ENCODE data around the gene NSFL1C. TPM values are rescaled to one million over a fixed set of nuclear protein-coding genes. Genes with fewer than 3 reads are reported as not detected.

The NSFL1C gene
- polyA plus RNA-seq, 4 donors = 75.7 to 107 (median 99.5) TPM

DNA sequence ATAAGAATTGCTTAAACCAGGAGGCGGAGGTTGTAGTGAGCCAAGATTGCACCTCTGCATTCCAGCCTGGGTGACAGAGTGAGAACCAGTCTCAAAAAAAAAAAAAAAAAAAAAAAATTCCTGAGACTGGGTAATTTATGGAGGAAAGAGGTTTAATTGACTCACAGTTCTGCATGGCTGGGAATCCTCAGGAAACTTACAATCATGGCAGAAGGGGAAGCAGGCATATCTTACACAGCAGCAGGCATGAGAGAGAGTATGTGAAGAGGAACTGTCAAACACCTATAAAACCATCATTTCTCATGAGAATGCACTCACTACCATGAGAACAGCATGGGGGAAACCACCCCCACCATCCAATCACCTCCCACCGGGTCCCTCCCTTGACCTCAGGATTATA is 72.0 kb downstream of the NSFL1C start:
- no peak for DNase-seq (ENCODE audit: low read depth in 4 of 4, low spot score in 3 of 4)

DNA sequence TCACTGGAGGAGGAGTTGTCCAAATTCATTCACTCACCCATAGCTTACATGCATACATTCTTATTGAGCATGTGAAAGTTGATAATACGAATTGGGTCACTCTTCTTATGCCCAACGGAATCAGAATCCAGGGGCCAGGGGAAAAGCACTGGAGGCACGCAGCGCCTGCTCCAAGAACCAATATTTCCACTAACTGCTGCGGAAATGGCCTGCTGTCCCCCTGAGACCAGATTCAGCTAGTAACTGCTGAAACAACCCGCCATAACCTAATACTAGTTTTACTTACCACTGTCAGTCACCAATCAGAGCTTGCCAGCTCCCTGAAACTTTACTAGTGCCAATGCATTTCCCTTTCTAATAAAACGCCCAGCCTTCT is 73.2 kb downstream of the NSFL1C start:
- DNase-seq (ENCODE audit: low read depth in 4 of 4, low spot score in 3 of 4) = no peak

DNA sequence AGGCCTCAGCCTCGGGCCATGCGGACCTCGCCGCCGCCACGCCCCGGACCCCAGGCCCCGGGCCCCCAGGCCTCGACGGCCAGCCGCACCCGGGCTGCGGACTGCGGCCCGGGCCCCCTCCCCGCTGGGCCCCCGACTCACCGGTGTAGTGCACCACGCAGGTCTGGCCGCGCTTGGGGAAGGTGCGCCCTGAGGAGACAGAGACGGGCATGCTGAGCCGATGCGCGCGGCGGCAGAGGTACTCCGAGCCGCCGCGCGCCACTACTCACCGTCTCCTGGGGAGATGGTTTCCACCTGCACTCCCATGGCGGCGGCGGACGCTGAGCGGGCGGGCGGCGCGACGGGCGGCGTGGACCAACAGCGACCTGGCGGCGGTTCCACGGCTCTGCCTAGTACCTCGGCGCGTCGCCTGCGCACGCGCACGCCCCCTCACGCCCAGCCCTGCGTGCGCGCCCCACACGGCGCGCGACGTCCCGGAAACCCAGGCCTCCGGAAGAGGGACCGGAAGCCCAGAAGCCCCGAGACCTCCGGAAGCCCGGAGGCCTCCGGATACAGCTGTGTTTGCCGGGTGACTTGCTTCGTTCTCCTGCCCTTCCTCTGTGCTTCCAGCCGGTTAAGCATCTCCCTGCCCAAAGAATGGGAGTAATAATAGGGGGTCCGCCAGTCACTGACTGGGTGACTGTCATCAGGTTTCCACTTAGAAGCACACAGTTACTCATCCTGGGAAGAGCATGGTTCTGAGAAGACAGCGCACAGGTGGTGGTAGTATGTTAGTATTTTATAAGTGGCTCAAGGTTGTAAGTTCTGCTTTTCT is 73.7 kb downstream of the NSFL1C start, which contains the start of gene FKBP1A:
FKBP1A (minus strand) TSS at position 362 of the 814 bp plus-strand sequence; CDS start at position 306, 56 bp downstream.
- peak; percentile 84 to 87 (median 85) for DNase-seq (ENCODE audit: low read depth in 4 of 4, low spot score in 3 of 4)

DNA sequence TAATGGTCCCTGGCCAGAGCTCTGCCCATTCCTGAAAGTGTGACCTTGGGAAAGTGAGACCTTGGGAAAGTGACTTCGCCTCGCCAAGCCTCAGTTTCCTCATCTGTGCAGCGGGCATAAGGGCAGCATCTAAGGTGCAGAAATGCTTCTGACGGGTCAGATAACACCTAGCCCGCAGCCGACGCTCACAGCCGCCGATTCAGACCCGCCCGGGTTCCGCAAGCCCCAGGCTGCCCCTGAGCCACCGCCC is 74.3 kb downstream of the NSFL1C start:
- DNase-seq (ENCODE audit: low read depth in 4 of 4, low spot score in 3 of 4) = no peak

Other genes starting within 250 kb of the NSFL1C start
- gene RAD21L1, start 240.8 kb downstream of the NSFL1C start, polyA plus RNA-seq (ENCODE audit: insufficient read length in 4 of 4) = not detected
- 1 to 10 TPM; 2.2 to 4.0 (median 3.4) TPM for gene SNPH, start 200.6 kb downstream of the NSFL1C start, polyA plus RNA-seq (ENCODE audit: insufficient read length in 4 of 4)
- gene SDCBP2, start 137.7 kb downstream of the NSFL1C start, polyA plus RNA-seq (ENCODE audit: insufficient read length in 4 of 4) = 1 to 10 TPM; 1.4 to 2.8 (median 2.0) TPM
- 100 to 1,000 TPM; 320 to 413 (median 378) TPM for gene FKBP1A, start 73.8 kb downstream of the NSFL1C start, polyA plus RNA-seq (ENCODE audit: insufficient read length in 4 of 4)
- gene SIRPB2, start 24.6 kb upstream of the NSFL1C start, polyA plus RNA-seq (ENCODE audit: insufficient read length in 4 of 4) = under 1 TPM; 0.41 to 0.88 (median 0.84) TPM
- not detected for gene SIRPD, start 90.9 kb upstream of the NSFL1C start, polyA plus RNA-seq (ENCODE audit: insufficient read length in 4 of 4)
- gene SIRPB1, start 153.2 kb upstream of the NSFL1C start, polyA plus RNA-seq (ENCODE audit: insufficient read length in 4 of 4) = 1 to 10 TPM in 3 of 4 donors, not detected in 1; 2.2 to 3.6 (median 2.4) TPM
- gene SIRPG, start 190.9 kb upstream of the NSFL1C start, polyA plus RNA-seq (ENCODE audit: insufficient read length in 4 of 4) = under 1 TPM in 1 of 4 donors, not detected in 3; 0.19 TPM